ENCODE measurements around the gene SLC25A26.

DNA sequence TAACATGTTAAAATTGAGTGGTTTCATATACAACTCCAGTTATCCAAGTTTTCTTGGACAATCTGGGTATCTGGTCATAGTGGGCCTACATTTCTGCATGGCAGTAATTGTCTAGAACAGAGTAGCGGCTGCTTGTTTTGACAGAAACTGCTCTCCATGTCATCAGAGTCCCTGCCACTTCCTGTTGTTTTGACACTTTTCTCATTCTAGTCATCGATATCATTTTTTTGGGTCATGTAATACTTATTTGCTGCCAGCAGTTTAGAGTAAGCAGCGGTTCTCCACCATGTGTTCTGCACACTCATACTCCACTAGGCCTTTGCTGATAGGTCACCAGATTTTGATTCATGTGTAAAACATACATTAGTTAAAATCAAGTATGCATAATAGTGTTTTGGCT, 81.5 kb downstream of the SLC25A26 start:
- TF ChIP-seq, protein P1, sequence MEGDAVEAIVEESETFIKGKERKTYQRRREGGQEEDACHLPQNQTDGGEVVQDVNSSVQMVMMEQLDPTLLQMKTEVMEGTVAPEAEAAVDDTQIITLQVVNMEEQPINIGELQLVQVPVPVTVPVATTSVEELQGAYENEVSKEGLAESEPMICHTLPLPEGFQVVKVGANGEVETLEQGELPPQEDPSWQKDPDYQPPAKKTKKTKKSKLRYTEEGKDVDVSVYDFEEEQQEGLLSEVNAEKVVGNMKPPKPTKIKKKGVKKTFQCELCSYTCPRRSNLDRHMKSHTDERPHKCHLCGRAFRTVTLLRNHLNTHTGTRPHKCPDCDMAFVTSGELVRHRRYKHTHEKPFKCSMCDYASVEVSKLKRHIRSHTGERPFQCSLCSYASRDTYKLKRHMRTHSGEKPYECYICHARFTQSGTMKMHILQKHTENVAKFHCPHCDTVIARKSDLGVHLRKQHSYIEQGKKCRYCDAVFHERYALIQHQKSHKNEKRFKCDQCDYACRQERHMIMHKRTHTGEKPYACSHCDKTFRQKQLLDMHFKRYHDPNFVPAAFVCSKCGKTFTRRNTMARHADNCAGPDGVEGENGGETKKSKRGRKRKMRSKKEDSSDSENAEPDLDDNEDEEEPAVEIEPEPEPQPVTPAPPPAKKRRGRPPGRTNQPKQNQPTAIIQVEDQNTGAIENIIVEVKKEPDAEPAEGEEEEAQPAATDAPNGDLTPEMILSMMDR (IDR thresholded peaks at IDR 0.05; ENCODE audit: low read depth, low read length, poor library complexity, severe bottlenecking), result no peak
- TF ChIP-seq EZH2phosphoT487 (IDR thresholded peaks at IDR 0.05; ENCODE audit: borderline replicate concordance, low read length), result no peak
